KOPT-K1 (cell line): ENCODE results near the gene PARP15.

Experiments used
- H3K27ac ChIP-seq: fragments of 200-600 bp; sonication (generic); 2 replicates; pipeline ENCODE4 v1.5.1; 2016; ENCODE audit warnings: antibody characterized with exemption, mild to moderate bottlenecking, low read depth, low read length; ENCODE audit not compliant: poor library complexity, severe bottlenecking
- H3K36me3 ChIP-seq: fragments of 200-600 bp; sonication (generic); 2 replicates; pipeline ENCODE4 v1.5.1; 2017; ENCODE audit warnings: antibody characterized with exemption, mild to moderate bottlenecking, low read length, moderate library complexity; ENCODE audit not compliant: insufficient read depth
- H3K9me3 ChIP-seq: fragments of 200-600 bp; sonication (generic); 2 replicates; pipeline ENCODE4 v1.5.1; 2017; ENCODE audit warnings: antibody characterized with exemption, low read length, mild to moderate bottlenecking; ENCODE audit not compliant: insufficient read depth, poor library complexity, severe bottlenecking

Gene PARP15

GRCh38 chr3:122587572-122587971 lies 10.1 kb downstream of the PARP15 start:
- no peak overlapping the region for H3K27ac ChIP-seq
- peaks cover 14% of the 10 kb centered on the region for H3K9me3 ChIP-seq
- no peaks in the 10 kb centered on the region for H3K36me3 ChIP-seq

GRCh38 chr3:122589297-122589696 lies 11.8 kb downstream of the PARP15 start:
- Histone ChIP-seq H3K36me3 (no peaks in the 10 kb centered on the region), H3K27ac (no peak overlapping the region), H3K9me3 (no peaks in the 10 kb centered on the region)

GRCh38 chr3:122590610-122591009 lies 13.2 kb downstream of the PARP15 start:
- Histone ChIP-seq H3K9me3 (no peaks in the 10 kb centered on the region), H3K27ac (no peak overlapping the region), H3K36me3 (no peaks in the 10 kb centered on the region)

GRCh38 chr3:122594025-122594424 lies 16.6 kb downstream of the PARP15 start:
- Histone ChIP-seq H3K36me3 (no peaks in the 10 kb centered on the region), H3K27ac (no peak overlapping the region), H3K9me3 (no peaks in the 10 kb centered on the region)

- Histone ChIP-seq H3K9me3 (no peaks in the 10 kb centered on the region), H3K36me3 (no peaks in the 10 kb centered on the region), H3K27ac (no peak overlapping the region)
Observed at GRCh38 chr3:122598151-122598550, 20.7 kb downstream of the PARP15 start.

- Histone ChIP-seq H3K27ac (no peak overlapping the region), H3K36me3 (no peaks in the 10 kb centered on the region), H3K9me3 (no peaks in the 10 kb centered on the region)
Observed at GRCh38 chr3:122598556-122598955, 21.1 kb downstream of the PARP15 start.

- Histone ChIP-seq H3K9me3 (no peaks in the 10 kb centered on the region), H3K36me3 (no peaks in the 10 kb centered on the region), H3K27ac (no peak overlapping the region)
Observed at GRCh38 chr3:122602011-122602710, 24.7 kb downstream of the PARP15 start.

- H3K9me3 ChIP-seq: no peaks in the 10 kb centered on the region
- H3K36me3 ChIP-seq: no peaks in the 10 kb centered on the region
- no peak overlapping the region for H3K27ac ChIP-seq
Observed at GRCh38 chr3:122603056-122603455, 25.6 kb downstream of the PARP15 start.

- Histone ChIP-seq H3K9me3 (no peaks in the 10 kb centered on the region), H3K36me3 (no peaks in the 10 kb centered on the region)
Observed at GRCh38 chr3:122606330-122606729, 28.9 kb downstream of the PARP15 start.

GRCh38 chr3:122608916-122609315 lies 31.5 kb downstream of the PARP15 start:
- no peaks in the 10 kb centered on the region for H3K9me3 ChIP-seq
- no peaks in the 10 kb centered on the region for H3K36me3 ChIP-seq
- no peak overlapping the region for H3K27ac ChIP-seq

More at GRCh38 chr3:122606330-122606729, 28.9 kb downstream of the PARP15 start:
- no peak overlapping the region for H3K27ac ChIP-seq

- Histone ChIP-seq H3K9me3 (no peaks in the 10 kb centered on the region), H3K36me3 (no peaks in the 10 kb centered on the region), H3K27ac (no peak overlapping the region)
Observed at GRCh38 chr3:122609798-122610559, 32.5 kb downstream of the PARP15 start.

- no peak overlapping the region for H3K27ac ChIP-seq
- H3K36me3 ChIP-seq: no peaks in the 10 kb centered on the region
- no peaks in the 10 kb centered on the region for H3K9me3 ChIP-seq
Observed at GRCh38 chr3:122612696-122613095, 35.2 kb downstream of the PARP15 start.

- H3K27ac ChIP-seq: no peak overlapping the region
- H3K9me3 ChIP-seq: no peaks in the 10 kb centered on the region
- no peaks in the 10 kb centered on the region for H3K36me3 ChIP-seq
Observed at GRCh38 chr3:122615303-122615702, 37.9 kb downstream of the PARP15 start.

GRCh38 chr3:122618614-122619013 lies 41.2 kb downstream of the PARP15 start:
- Histone ChIP-seq H3K36me3 (no peaks in the 10 kb centered on the region), H3K27ac (no peak overlapping the region), H3K9me3 (no peaks in the 10 kb centered on the region)

GRCh38 chr3:122619040-122619439 lies 41.6 kb downstream of the PARP15 start:
- H3K9me3 ChIP-seq: no peaks in the 10 kb centered on the region
- no peak overlapping the region for H3K27ac ChIP-seq
- no peaks in the 10 kb centered on the region for H3K36me3 ChIP-seq

- Histone ChIP-seq H3K9me3 (no peaks in the 10 kb centered on the region), H3K27ac (no peak overlapping the region), H3K36me3 (no peaks in the 10 kb centered on the region)
Observed at GRCh38 chr3:122620399-122620798, 42.9 kb downstream of the PARP15 start.
